Activated CD4-positive, alpha-beta T cell treated with anti-CD3 and anti-CD28 coated beads, Interleukin-2, amount 10 ng/mL, durations not matched to agents 7 days and 5 days (primary cell): Measurements from ENCODE around the gene SMAD2. TPM values are rescaled to one million over a fixed set of nuclear protein-coding genes. Genes with fewer than 3 reads are reported as not detected.

Experiments used
- CTCF ChIA-PET: fragments of 350-600 bp; sonication (Branson Sonifier 250); formaldehyde crosslinking; loops from one replicate; lab custom pipeline; 2021; ENCODE audit warnings: antibody characterized with exemption; lab: Charles Lee
- POLR2A ChIA-PET: fragments of 350-600 bp; sonication (Branson Sonifier 250); formaldehyde crosslinking; loops from one replicate; lab custom pipeline; 2021; ENCODE audit warnings: antibody characterized with exemption; lab: Charles Lee
- DNase-seq: peaks from one replicate; pipeline ENCODE4 v3.0.0-alpha.2; 2020
- H3K27ac Mint-ChIP-seq: one replicate; pipeline ENCODE4 v1.8.0; 2021; ENCODE audit warnings: mild to moderate bottlenecking, moderate library complexity, mixed read lengths
- H3K27me3 Mint-ChIP-seq: one replicate; pipeline ENCODE4 v1.8.0; 2021; ENCODE audit warnings: mixed read lengths
- H3K36me3 Mint-ChIP-seq: one replicate; pipeline ENCODE4 v1.8.0; 2021; ENCODE audit warnings: low read depth, mixed read lengths
- H3K4me1 Mint-ChIP-seq: one replicate; pipeline ENCODE4 v1.8.0; 2021; ENCODE audit warnings: mixed read lengths
- H3K4me3 Mint-ChIP-seq: one replicate; pipeline ENCODE4 v1.8.0; 2021; ENCODE audit warnings: mild to moderate bottlenecking, moderate library complexity, mixed read lengths
- H3K9me3 Mint-ChIP-seq: one replicate; pipeline ENCODE4 v1.8.0; 2021; ENCODE audit warnings: mixed read lengths
- total RNA-seq, 2 experiments: library from RNA; stranded (reverse); gene quantifications; one replicate each; pipeline ENCODE4 v1.2.3, GENCODE V29; 2021

SMAD2 gene
- total RNA-seq, 2 experiments from 2014 or later: 141 to 158 TPM

- CTCF ChIA-PET: interaction anchor here (0.6 to 2.7 kb wide), 3 partner anchors 11 to 431 kb away, joined by 3 to 9 read pairs (median 6); no protein-coding TSS in a partner anchor
- POLR2A ChIA-PET: no interaction called here
- peaks cover 43% of the 10 kb centered on the region for H3K9me3 Mint-ChIP-seq
- H3K4me1 Mint-ChIP-seq: peaks cover 58% of the 10 kb centered on the region
- DNase-seq: no peak
- no peaks in the 10 kb centered on the region for H3K27me3 Mint-ChIP-seq
- peaks cover 79% of the 10 kb centered on the region for H3K36me3 Mint-ChIP-seq
- no peak overlapping the region for H3K27ac Mint-ChIP-seq
- H3K4me3 Mint-ChIP-seq: no peak overlapping the region
These were observed 26.6 kb downstream of the SMAD2 start for GRCh38 chr18:47903809-47904208.

- Mint-ChIP-seq H3K9me3 (peaks cover 36% of the 10 kb centered on the region), H3K36me3 (peaks cover 75% of the 10 kb centered on the region), H3K4me3 (peak overlapping the region; percentile 31), H3K27ac (peak overlapping the region; percentile 85), H3K27me3 (no peaks in the 10 kb centered on the region), H3K4me1 (peaks cover 60% of the 10 kb centered on the region)
- POLR2A ChIA-PET: no interaction called here
- CTCF ChIA-PET: interaction anchor here (1.0 to 1.6 kb wide), 3 partner anchors 9 to 14 kb away, joined by 3 to 4 read pairs (median 3); no protein-coding TSS in a partner anchor
- peak; percentile 46 for DNase-seq
These were observed 28.7 kb downstream of the SMAD2 start for GRCh38 chr18:47901624-47902362.

- peaks cover 74% of the 10 kb centered on the region for H3K36me3 Mint-ChIP-seq
- H3K9me3 Mint-ChIP-seq: peaks cover 20% of the 10 kb centered on the region
- peaks cover 80% of the 10 kb centered on the region for H3K4me1 Mint-ChIP-seq
- no peak for DNase-seq
- CTCF ChIA-PET: interaction anchor here (1.1 kb wide), 1 partner anchor 22 kb away, joined by 3 read pairs; no protein-coding TSS in a partner anchor
- H3K27ac Mint-ChIP-seq: no peak overlapping the region
- no peak overlapping the region for H3K4me3 Mint-ChIP-seq
- POLR2A ChIA-PET: no interaction called here
- H3K27me3 Mint-ChIP-seq: no peaks in the 10 kb centered on the region
These were observed 31.2 kb downstream of the SMAD2 start for GRCh38 chr18:47899107-47899840.

GRCh38 chr18:47898696-47899095, 31.8 kb downstream of the SMAD2 start:
- Mint-ChIP-seq H3K27me3 (no peaks in the 10 kb centered on the region), H3K4me1 (peaks cover 83% of the 10 kb centered on the region)
- POLR2A ChIA-PET: no interaction called here

DNA sequence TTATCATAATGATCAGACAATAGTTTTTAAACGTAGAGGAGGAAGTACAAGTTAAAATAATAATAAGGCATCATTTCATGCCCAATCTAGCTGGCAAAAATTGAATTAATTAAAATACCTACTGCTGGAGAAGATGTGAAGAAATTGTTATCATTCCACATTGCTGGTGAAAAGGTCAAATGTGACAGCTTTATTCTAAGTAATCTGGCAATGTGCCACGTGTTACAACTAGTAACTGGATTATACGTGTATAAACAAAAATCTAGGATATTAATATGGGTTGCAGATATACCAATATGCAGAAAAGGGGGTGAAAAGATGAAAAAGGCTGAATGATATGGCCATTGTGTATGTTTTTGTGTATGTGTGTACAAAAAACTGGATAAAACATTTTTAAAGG, 32.4 kb downstream of the SMAD2 start:
- peaks cover 70% of the 10 kb centered on the region for H3K36me3 Mint-ChIP-seq
- no peak overlapping the region for H3K27ac Mint-ChIP-seq
- DNase-seq: no peak
- CTCF ChIA-PET: no interaction called here
- POLR2A ChIA-PET: no interaction called here
- H3K4me1 Mint-ChIP-seq: peaks cover 78% of the 10 kb centered on the region
- H3K4me3 Mint-ChIP-seq: no peak overlapping the region
- H3K9me3 Mint-ChIP-seq: peaks cover 10% of the 10 kb centered on the region
- no peaks in the 10 kb centered on the region for H3K27me3 Mint-ChIP-seq

More at GRCh38 chr18:47898696-47899095, 31.8 kb downstream of the SMAD2 start:
- Mint-ChIP-seq H3K9me3 (peaks cover 16% of the 10 kb centered on the region), H3K27ac (no peak overlapping the region), H3K36me3 (peaks cover 74% of the 10 kb centered on the region), H3K4me3 (no peak overlapping the region)
- CTCF ChIA-PET: interaction anchor here (0.5 kb wide), 1 partner anchor 85 kb away, joined by 3 read pairs; no protein-coding TSS in a partner anchor
- DNase-seq: no peak

DNA sequence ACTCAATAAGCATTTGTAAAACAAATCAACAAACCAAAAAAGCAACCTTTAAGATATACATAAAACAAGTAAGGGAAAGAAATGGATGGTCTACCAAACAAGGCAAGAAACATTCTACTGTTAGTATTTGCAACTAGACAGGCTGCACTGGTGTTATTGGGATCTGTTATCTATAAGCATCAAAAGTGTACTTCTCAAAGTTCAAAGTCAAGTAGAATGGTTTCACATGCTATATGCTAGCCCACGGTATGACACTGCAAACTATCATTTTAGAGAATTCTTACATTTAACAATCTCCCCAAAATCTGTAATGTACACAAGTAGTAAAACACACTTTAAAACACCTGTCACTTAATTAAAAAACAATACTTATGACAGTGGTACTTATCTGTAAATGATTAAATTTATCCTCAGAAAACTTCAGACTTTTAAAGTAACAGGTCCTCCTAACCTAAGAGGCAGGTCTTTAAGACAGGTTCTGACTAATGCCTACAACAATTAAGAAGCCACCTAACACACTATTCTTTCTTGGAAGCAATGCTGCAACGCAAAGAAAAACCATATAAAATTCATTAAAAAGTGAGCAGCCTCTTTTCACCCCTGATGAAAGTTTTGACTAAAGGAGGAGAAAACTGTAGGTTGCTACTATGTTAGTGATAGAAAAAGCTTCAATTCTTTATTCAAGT, 34.8 kb downstream of the SMAD2 start:
- POLR2A ChIA-PET: no interaction called here
- H3K9me3 Mint-ChIP-seq: peaks cover 5% of the 10 kb centered on the region
- peaks cover 57% of the 10 kb centered on the region for H3K4me1 Mint-ChIP-seq
- no peak overlapping the region for H3K4me3 Mint-ChIP-seq
- peaks cover 64% of the 10 kb centered on the region for H3K36me3 Mint-ChIP-seq
- no peak overlapping the region for H3K27ac Mint-ChIP-seq
- DNase-seq: no peak
- no peaks in the 10 kb centered on the region for H3K27me3 Mint-ChIP-seq
- CTCF ChIA-PET: no interaction called here

DNA sequence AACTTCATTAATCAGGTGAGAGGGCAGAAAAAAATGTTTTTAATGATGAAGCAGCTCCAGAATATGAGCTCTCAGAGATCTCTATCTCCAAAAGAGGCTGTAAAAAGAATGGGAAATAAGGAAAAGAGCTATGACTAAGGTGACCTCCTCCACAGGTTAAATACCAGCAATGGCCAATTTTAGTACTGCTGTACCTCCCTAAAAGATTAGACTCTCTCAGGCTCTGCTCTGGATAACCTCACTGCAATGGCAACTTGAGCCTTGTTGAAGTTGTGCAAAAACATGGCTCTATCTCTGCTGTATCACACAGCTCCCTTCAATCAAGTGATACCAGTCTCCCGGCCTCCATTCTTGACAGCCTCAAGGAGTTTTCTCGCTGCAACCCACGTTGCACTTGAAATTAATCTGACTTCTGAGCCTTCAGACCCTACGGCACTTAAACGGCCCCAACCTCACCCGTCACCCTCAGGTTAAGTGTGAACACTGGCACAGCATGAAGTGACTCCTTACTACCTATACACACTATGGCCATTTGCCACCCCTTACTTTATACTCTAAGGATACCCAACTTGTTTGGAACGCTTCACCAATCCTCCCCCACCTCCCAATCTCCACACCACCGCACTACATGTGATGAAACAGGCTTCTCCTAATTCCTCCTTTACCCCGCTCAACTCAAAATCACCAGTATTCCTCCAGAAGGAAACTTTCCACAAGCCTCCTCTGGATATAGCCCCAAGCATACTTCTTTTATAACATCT, 36.3 kb downstream of the SMAD2 start:
- ChIA-PET POLR2A (no interaction called here), CTCF (interaction anchor here (0.6 to 2.9 kb wide), 5 partner anchors 9 to 18 kb away, joined by 3 to 9 read pairs (median 4); no protein-coding TSS in a partner anchor)
- Mint-ChIP-seq H3K9me3 (no peaks in the 10 kb centered on the region), H3K4me3 (no peak overlapping the region), H3K36me3 (peaks cover 60% of the 10 kb centered on the region), H3K27me3 (no peaks in the 10 kb centered on the region), H3K27ac (no peak overlapping the region), H3K4me1 (peaks cover 55% of the 10 kb centered on the region)
- DNase-seq: no peak

DNA sequence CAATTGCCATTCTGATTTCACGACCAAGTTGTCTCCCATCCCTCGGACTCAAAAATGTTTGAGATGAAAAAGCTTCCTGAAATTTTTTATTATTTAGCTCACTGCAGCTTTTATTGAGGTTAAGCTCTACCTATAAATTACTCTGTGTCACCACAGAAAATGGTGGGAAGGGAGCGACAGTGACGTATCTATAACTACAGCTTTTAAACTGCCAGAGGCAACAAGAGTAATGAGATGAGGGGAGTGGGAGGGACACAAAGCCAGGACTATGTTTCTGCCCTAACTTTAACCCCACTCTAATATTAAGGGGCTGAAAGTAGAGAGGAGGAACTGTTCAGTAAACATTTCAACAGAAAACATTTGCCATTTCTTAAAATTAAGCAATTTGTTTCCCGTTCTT, 37.4 kb downstream of the SMAD2 start:
- H3K9me3 Mint-ChIP-seq: no peaks in the 10 kb centered on the region
- CTCF ChIA-PET: interaction anchor here (0.8 to 2.9 kb wide), 4 partner anchors 9 to 17 kb away, joined by 3 to 9 read pairs (median 4); no protein-coding TSS in a partner anchor
- peaks cover 60% of the 10 kb centered on the region for H3K4me1 Mint-ChIP-seq
- POLR2A ChIA-PET: no interaction called here
- no peaks in the 10 kb centered on the region for H3K27me3 Mint-ChIP-seq
- no peak for DNase-seq
- H3K27ac Mint-ChIP-seq: no peak overlapping the region
- peaks cover 65% of the 10 kb centered on the region for H3K36me3 Mint-ChIP-seq
- H3K4me3 Mint-ChIP-seq: no peak overlapping the region

- Mint-ChIP-seq H3K27ac (no peak overlapping the region), H3K4me3 (no peak overlapping the region), H3K36me3 (peaks cover 63% of the 10 kb centered on the region), H3K9me3 (no peaks in the 10 kb centered on the region), H3K27me3 (no peaks in the 10 kb centered on the region), H3K4me1 (peaks cover 42% of the 10 kb centered on the region)
- no peak for DNase-seq
- ChIA-PET POLR2A (no interaction called here), CTCF (interaction anchor here (0.6 to 1.7 kb wide), 4 partner anchors 10 to 112 kb away, joined by 3 to 5 read pairs (median 4); no protein-coding TSS in a partner anchor)
These were observed 42.3 kb downstream of the SMAD2 start for GRCh38 chr18:47888156-47888555.

- peaks cover 42% of the 10 kb centered on the region for H3K4me1 Mint-ChIP-seq
- peaks cover 69% of the 10 kb centered on the region for H3K36me3 Mint-ChIP-seq
- H3K4me3 Mint-ChIP-seq: no peak overlapping the region
- H3K27ac Mint-ChIP-seq: no peak overlapping the region
- DNase-seq: no peak
- no peaks in the 10 kb centered on the region for H3K9me3 Mint-ChIP-seq
- CTCF ChIA-PET: interaction anchor here (1.7 kb wide), 1 partner anchor 15 kb away, joined by 4 read pairs; no protein-coding TSS in a partner anchor
- no peaks in the 10 kb centered on the region for H3K27me3 Mint-ChIP-seq
- POLR2A ChIA-PET: no interaction called here
These were observed 43.2 kb downstream of the SMAD2 start for GRCh38 chr18:47887227-47887626.

DNA sequence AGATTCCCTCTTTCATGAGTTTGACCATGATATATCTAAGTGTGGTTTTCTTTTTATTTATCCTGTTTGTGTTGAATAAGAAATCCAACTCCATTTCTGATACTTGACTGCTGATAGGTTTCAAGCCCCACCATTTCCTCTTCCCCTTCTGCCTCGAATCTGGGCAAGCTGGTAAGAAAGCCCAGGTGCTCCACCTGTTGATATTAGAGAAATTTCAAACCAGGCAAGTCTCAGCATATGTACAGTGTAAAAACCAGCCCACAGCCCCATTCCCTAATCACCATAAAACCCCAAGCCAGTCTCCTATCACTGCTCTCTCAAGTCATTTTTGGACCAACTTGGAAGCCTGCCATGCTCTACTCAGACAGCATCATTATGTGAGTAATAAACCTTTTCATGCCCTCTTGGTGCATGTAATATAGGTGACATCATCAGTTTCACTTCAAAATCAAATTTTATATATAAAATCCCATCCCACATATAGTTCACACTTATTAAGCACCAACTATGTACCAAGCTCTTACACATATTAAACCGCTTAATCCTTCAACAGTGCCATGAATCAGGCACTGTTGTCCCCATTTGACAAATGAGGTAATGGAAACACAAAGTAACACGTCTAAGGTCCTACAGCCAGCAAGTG, 46.6 kb downstream of the SMAD2 start:
- Mint-ChIP-seq H3K27ac (no peak overlapping the region), H3K4me3 (no peak overlapping the region), H3K9me3 (peaks cover 3% of the 10 kb centered on the region), H3K4me1 (peaks cover 32% of the 10 kb centered on the region), H3K36me3 (peaks cover 72% of the 10 kb centered on the region), H3K27me3 (no peaks in the 10 kb centered on the region)
- CTCF ChIA-PET: interaction anchor here (1.4 kb wide), 1 partner anchor 10 kb away, joined by 4 read pairs; no protein-coding TSS in a partner anchor
- POLR2A ChIA-PET: no interaction called here
- DNase-seq: no peak
